ENCODE results near the gene PPP1R36.
"Not testable (repeated sequence)": the region's sequence is repeated elsewhere in the genome, so short reads cannot be mapped to it uniquely, and the experiment has no call there.

Gene PPP1R36

GRCh38 chr14:64614805-64615391 lies 65.1 kb downstream of the PPP1R36 start:
- no peak overlapping the region for H3K27ac ChIP-seq
- no peak for TF ChIP-seq CTCF (conservative IDR thresholded peaks at IDR 0.05)

- not testable (repeated sequence) for H3K27ac ChIP-seq
Measured at GRCh38 chr14:64617872-64618408, 68.2 kb downstream of the PPP1R36 start.

- TF ChIP-seq CTCF (conservative IDR thresholded peaks at IDR 0.05) = no peak
- no peak overlapping the region for H3K27ac ChIP-seq
Measured at GRCh38 chr14:64620910-64621309, 71.1 kb downstream of the PPP1R36 start.

GRCh38 chr14:64623554-64624165 lies 73.9 kb downstream of the PPP1R36 start:
- no peak for TF ChIP-seq CTCF (conservative IDR thresholded peaks at IDR 0.05)
- no peak overlapping the region for H3K27ac ChIP-seq

GRCh38 chr14:64625386-64626232 lies 75.8 kb downstream of the PPP1R36 start:
- no peak overlapping the region for H3K27ac ChIP-seq
- no peak for TF ChIP-seq CTCF (conservative IDR thresholded peaks at IDR 0.05)

- no peak for TF ChIP-seq CTCF (conservative IDR thresholded peaks at IDR 0.05)
Measured at GRCh38 chr14:64628940-64629408, 79.2 kb downstream of the PPP1R36 start.

GRCh38 chr14:64630778-64631177 lies 81.0 kb downstream of the PPP1R36 start:
- H3K27ac ChIP-seq = no peak overlapping the region
- no peak for TF ChIP-seq CTCF (conservative IDR thresholded peaks at IDR 0.05)

More at GRCh38 chr14:64628940-64629408, 79.2 kb downstream of the PPP1R36 start:
- no peak overlapping the region for H3K27ac ChIP-seq

GRCh38 chr14:64631222-64631621 lies 81.5 kb downstream of the PPP1R36 start:
- H3K27ac ChIP-seq = not testable (repeated sequence)
